SU-DHL-6 (cell line): ENCODE data around the gene COL18A1.

Experiments used
- EZH2phosphoT487 ChIP-seq: fragments of 200-600 bp; sonication (generic), shearing (Covaris generic); conservative IDR thresholded peaks from 2 replicates; pipeline ENCODE4 v1.6.1; 2018; ENCODE audit warnings: mild to moderate bottlenecking, antibody characterized with exemption, low read length, moderate library complexity, mixed read lengths
- TF ChIP-seq, protein P1 (sequence below): fragments of 200-600 bp; sonication (generic); IDR thresholded peaks from one replicate; pipeline ENCODE4 v1.5.1; 2017; ENCODE audit warnings: antibody characterized with exemption, mild to moderate bottlenecking, low read length, moderate library complexity; ENCODE audit not compliant: insufficient read depth, poor library complexity, severe bottlenecking

- TF ChIP-seq EZH2phosphoT487, result no peak
- TF ChIP-seq, protein P1, sequence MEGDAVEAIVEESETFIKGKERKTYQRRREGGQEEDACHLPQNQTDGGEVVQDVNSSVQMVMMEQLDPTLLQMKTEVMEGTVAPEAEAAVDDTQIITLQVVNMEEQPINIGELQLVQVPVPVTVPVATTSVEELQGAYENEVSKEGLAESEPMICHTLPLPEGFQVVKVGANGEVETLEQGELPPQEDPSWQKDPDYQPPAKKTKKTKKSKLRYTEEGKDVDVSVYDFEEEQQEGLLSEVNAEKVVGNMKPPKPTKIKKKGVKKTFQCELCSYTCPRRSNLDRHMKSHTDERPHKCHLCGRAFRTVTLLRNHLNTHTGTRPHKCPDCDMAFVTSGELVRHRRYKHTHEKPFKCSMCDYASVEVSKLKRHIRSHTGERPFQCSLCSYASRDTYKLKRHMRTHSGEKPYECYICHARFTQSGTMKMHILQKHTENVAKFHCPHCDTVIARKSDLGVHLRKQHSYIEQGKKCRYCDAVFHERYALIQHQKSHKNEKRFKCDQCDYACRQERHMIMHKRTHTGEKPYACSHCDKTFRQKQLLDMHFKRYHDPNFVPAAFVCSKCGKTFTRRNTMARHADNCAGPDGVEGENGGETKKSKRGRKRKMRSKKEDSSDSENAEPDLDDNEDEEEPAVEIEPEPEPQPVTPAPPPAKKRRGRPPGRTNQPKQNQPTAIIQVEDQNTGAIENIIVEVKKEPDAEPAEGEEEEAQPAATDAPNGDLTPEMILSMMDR, result no peak
Measured at GRCh38 chr21:45488931-45489721, 84.2 kb downstream of the COL18A1 start.
